ENCODE results near the gene MSLN. TPM values are rescaled to one million over a fixed set of nuclear protein-coding genes. Genes with fewer than 3 reads are reported as not detected.
A peak's percentile ranks its signal among the peaks of the same experiment; 100 is the strongest.

MSLN gene
- total and polyA plus RNA-seq, 2 of the 13 experiments (the other 11 are each of a cell fraction or from before 2014, with no cell fraction given), result 2.0 to 2.3 TPM

DNA sequence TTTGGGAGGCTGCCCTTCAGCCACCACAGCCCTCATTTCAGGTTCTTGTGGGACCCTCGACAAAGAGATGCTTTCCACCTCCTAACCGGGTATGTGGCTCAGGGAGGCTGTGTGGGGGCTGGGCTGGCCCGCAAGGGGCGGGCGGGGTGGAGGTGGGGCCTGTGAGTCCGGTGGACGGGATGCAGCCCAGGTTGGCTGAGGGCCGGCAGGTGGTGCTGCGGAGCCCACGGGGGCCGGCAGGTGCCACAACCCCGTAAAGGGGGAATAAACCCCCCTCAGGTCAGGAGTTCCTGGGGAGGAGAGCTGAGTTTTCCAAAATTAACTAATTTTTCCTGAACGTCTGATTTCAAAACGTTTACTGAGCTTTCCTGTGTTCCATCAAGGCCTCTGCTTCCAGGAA lies 14.8 kb upstream of the MSLN start (continued):
- TF ChIP-seq, protein P1, sequence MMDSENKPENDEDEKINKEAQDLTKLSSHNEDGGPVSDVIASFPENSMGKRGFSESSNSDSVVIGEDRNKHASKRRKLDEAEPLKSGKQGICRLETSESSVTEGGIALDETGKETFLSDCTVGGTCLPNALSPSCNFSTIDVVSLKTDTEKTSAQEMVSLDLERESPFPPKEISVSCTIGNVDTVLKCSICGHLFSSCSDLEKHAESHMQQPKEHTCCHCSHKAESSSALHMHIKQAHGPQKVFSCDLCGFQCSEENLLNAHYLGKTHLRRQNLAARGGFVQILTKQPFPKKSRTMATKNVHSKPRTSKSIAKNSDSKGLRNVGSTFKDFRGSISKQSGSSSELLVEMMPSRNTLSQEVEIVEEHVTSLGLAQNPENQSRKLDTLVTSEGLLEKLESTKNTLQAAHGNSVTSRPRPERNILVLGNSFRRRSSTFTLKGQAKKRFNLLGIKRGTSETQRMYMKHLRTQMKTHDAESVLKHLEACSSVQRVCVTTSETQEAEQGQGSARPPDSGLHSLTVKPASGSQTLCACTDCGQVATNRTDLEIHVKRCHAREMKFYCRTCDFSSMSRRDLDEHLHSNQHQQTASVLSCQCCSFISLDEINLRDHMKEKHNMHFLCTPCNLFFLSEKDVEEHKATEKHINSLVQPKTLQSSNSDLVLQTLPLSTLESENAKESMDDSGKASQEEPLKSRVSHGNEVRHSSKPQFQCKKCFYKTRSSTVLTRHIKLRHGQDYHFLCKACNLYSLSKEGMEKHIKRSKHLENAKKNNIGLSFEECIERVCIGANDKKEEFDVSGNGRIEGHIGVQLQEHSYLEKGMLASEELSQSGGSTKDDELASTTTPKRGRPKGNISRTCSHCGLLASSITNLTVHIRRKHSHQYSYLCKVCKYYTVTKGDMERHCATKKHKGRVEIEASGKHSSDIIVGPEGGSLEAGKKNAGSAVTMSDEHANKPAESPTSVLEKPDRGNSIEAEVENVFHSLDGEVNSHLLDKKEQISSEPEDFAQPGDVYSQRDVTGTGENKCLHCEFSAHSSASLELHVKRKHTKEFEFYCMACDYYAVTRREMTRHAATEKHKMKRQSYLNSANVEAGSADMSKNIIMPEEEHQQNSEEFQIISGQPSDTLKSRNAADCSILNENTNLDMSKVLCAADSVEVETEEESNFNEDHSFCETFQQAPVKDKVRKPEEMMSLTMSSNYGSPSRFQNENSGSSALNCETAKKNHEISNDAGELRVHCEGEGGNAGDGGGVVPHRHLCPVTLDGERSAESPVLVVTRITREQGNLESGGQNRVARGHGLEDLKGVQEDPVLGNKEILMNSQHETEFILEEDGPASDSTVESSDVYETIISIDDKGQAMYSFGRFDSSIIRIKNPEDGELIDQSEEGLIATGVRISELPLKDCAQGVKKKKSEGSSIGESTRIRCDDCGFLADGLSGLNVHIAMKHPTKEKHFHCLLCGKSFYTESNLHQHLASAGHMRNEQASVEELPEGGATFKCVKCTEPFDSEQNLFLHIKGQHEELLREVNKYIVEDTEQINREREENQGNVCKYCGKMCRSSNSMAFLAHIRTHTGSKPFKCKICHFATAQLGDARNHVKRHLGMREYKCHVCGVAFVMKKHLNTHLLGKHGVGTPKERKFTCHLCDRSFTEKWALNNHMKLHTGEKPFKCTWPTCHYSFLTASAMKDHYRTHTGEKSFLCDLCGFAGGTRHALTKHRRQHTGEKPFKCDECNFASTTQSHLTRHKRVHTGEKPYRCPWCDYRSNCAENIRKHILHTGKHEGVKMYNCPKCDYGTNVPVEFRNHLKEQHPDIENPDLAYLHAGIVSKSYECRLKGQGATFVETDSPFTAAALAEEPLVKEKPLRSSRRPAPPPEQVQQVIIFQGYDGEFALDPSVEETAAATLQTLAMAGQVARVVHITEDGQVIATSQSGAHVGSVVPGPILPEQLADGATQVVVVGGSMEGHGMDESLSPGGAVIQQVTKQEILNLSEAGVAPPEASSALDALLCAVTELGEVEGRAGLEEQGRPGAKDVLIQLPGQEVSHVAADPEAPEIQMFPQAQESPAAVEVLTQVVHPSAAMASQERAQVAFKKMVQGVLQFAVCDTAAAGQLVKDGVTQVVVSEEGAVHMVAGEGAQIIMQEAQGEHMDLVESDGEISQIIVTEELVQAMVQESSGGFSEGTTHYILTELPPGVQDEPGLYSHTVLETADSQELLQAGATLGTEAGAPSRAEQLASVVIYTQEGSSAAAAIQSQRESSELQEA (CRISPR knock-in tag; IDR thresholded peaks at IDR 0.05; ENCODE audit: not compliant biosample characterization), result no peak
- TF ChIP-seq, protein P2, sequence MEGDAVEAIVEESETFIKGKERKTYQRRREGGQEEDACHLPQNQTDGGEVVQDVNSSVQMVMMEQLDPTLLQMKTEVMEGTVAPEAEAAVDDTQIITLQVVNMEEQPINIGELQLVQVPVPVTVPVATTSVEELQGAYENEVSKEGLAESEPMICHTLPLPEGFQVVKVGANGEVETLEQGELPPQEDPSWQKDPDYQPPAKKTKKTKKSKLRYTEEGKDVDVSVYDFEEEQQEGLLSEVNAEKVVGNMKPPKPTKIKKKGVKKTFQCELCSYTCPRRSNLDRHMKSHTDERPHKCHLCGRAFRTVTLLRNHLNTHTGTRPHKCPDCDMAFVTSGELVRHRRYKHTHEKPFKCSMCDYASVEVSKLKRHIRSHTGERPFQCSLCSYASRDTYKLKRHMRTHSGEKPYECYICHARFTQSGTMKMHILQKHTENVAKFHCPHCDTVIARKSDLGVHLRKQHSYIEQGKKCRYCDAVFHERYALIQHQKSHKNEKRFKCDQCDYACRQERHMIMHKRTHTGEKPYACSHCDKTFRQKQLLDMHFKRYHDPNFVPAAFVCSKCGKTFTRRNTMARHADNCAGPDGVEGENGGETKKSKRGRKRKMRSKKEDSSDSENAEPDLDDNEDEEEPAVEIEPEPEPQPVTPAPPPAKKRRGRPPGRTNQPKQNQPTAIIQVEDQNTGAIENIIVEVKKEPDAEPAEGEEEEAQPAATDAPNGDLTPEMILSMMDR (CRISPR knock-in tag; IDR thresholded peaks at IDR 0.05), result peak; percentile 80
- TF ChIP-seq, protein P3, sequence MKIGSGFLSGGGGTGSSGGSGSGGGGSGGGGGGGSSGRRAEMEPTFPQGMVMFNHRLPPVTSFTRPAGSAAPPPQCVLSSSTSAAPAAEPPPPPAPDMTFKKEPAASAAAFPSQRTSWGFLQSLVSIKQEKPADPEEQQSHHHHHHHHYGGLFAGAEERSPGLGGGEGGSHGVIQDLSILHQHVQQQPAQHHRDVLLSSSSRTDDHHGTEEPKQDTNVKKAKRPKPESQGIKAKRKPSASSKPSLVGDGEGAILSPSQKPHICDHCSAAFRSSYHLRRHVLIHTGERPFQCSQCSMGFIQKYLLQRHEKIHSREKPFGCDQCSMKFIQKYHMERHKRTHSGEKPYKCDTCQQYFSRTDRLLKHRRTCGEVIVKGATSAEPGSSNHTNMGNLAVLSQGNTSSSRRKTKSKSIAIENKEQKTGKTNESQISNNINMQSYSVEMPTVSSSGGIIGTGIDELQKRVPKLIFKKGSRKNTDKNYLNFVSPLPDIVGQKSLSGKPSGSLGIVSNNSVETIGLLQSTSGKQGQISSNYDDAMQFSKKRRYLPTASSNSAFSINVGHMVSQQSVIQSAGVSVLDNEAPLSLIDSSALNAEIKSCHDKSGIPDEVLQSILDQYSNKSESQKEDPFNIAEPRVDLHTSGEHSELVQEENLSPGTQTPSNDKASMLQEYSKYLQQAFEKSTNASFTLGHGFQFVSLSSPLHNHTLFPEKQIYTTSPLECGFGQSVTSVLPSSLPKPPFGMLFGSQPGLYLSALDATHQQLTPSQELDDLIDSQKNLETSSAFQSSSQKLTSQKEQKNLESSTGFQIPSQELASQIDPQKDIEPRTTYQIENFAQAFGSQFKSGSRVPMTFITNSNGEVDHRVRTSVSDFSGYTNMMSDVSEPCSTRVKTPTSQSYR (CRISPR knock-in tag; IDR thresholded peaks at IDR 0.05; ENCODE audit: borderline replicate concordance), result peak; percentile 55; the same call in 1 of the 2 replicates
- TF ChIP-seq STAG1 (CRISPR knock-in tag; IDR thresholded peaks at IDR 0.05), result peak; percentile 51
- 0 out of 2 replicates have a peak, but pooled peaks have one; percentile 13 for TF ChIP-seq SAP130 (CRISPR knock-in tag; IDR thresholded peaks at IDR 0.05; ENCODE audit: low read depth)
- TF ChIP-seq MAZ (IDR thresholded peaks at IDR 0.05; ENCODE audit: borderline replicate concordance, low read depth, low read length), result no peak
- peak; percentile 37; the same call in 1 of the 2 replicates for TF ChIP-seq MAZ (CRISPR knock-in tag; IDR thresholded peaks at IDR 0.05; ENCODE audit: low read depth)

Measured in HepG2 (cell line).